Thyroid gland (tissue), 4 donors: ENCODE measurements around the gene TMEM154. TPM values are rescaled to one million over a fixed set of nuclear protein-coding genes. Genes with fewer than 3 reads are reported as not detected.

Experiments
- DNase-seq, 2 donors: peaks; one replicate each; pipeline ENCODE4 v3.0.0-alpha.2; 2019
- H3K27ac ChIP-seq, 3 donors: fragments of 200-600 bp; sonication (generic); 1 replicate in 2 of 3; 2 replicates in 1 of 3; pipeline ENCODE4 v1.5.1; 2016 to 2019; ENCODE audit warnings: mild to moderate bottlenecking in 1 of 3, moderate library complexity in 1 of 3
- H3K27me3 ChIP-seq: fragments of 200-600 bp; sonication (generic); one replicate; pipeline ENCODE4 v1.5.1; 2019
- H3K36me3 ChIP-seq, 2 donors: fragments of 200-600 bp; sonication (generic); one replicate each; pipeline ENCODE4 v1.5.1; 2016 to 2019
- H3K4me1 ChIP-seq, 2 donors: fragments of 200-600 bp; sonication (generic); one replicate each; pipeline ENCODE4 v1.5.1; 2017 to 2019
- H3K4me3 ChIP-seq, 3 donors: fragments of 200-600 bp; sonication (generic); replicated peaks in 1 of 3; 1 replicate in 2 of 3; 2 replicates in 1 of 3; pipeline ENCODE4 v1.5.1; 2016; ENCODE audit warnings: mild to moderate bottlenecking in 1 of 3
- H3K9me3 ChIP-seq: fragments of 200-600 bp; sonication (generic); one replicate; pipeline ENCODE4 v1.5.1; 2017
- CTCF ChIP-seq, 6 experiments: fragments of 200-600 bp in 3 of 6; fragments of 450-650 bp in 3 of 6; sonication (generic) in 3 of 6; IDR thresholded peaks; one replicate each; pipeline ENCODE4 v1.5.1; 2016 to 2019; ENCODE audit warnings: antibody characterized with exemption in 6 of 6, mild to moderate bottlenecking in 2 of 6, inconsistent platforms in 1 of 6, moderate library complexity in 1 of 6
- POLR2A ChIP-seq, 2 donors: fragments of 450-650 bp; IDR thresholded peaks; one replicate each; pipeline ENCODE4 v1.6.1; 2017; ENCODE audit warnings: antibody characterized with exemption in 2 of 2, mild to moderate bottlenecking in 2 of 2, moderate library complexity in 1 of 2
- WGBS, 2 donors: methylation state at CpG; one replicate each; pipeline ENCODE4 v1.1.5; 2017; 5-methylcytosine and 5-hydroxymethylcytosine counted together
- intact Hi-C: fragments of 100-400 bp; cut with DNase I; formaldehyde crosslinking; loops from one replicate; pipeline ENCODE4 v1.15.1; 2023
- total RNA-seq, 4 donors: library from RNA; depleted of rRNA; stranded (reverse); fragments of >200 nt; gene quantifications; one replicate each; pipeline ENCODE4 v1.2.3, GENCODE V29; 2016

The TMEM154 gene
- total RNA-seq, 4 donors from 2014 or later = 0.22 to 1.6 (median 0.42) TPM

- TF ChIP-seq CTCF (IDR thresholded peaks at IDR 0.05) (no peak), POLR2A (IDR thresholded peaks at IDR 0.05) (no peak)
- Histone ChIP-seq H3K27ac (no peak overlapping the region), H3K4me3 (no peak overlapping the region), H3K4me1 (no peaks in the 10 kb centered on the region), H3K9me3 (no peaks in the 10 kb centered on the region), H3K27me3 (no peaks in the 10 kb centered on the region), H3K36me3 (no peaks in the 10 kb centered on the region)
- intact Hi-C loops = no loop called here
- DNase-seq = no peak
- WGBS, 2 donors = 49 to 61% methylated on average over 3 of the region's 3 CpGs
Observed at GRCh38 chr4:152633118-152633517, 46.7 kb downstream of the TMEM154 start.

- no peak for DNase-seq
- Histone ChIP-seq H3K27ac (no peak overlapping the region), H3K27me3 (no peaks in the 10 kb centered on the region), H3K4me3 (no peak overlapping the region), H3K36me3 (no peaks in the 10 kb centered on the region), H3K9me3 (no peaks in the 10 kb centered on the region), H3K4me1 (no peaks in the 10 kb centered on the region)
- TF ChIP-seq CTCF (IDR thresholded peaks at IDR 0.05) (no peak), POLR2A (IDR thresholded peaks at IDR 0.05) (no peak)
- intact Hi-C loops = no loop called here
- WGBS, 2 donors = 66 to 68% methylated on average over 1 of the region's 1 CpG
Observed at GRCh38 chr4:152630324-152630723, 49.5 kb downstream of the TMEM154 start.

DNA sequence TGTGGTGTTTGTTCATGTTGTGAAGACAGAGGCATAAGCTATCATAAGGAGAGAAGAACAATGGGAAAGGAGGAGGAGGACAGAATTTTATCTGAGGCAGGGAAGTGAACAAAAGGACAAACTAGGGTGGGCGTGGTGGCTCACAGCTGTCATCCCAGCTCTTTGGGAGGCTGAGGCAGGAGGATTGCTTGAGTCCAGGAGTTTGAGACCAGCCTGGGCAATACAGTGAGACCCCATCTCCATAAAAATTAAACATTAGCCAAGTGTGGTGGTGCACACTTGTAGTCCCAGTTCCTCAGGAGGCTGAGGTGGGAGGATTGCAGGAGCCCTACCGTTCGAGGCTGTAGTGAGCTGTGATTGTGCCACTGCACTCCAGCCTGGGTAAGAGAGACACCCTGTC lies 49.9 kb downstream of the TMEM154 start:
- no peaks in the 10 kb centered on the region for H3K4me1 ChIP-seq
- DNase-seq = no peak
- TF ChIP-seq CTCF (IDR thresholded peaks at IDR 0.05) = no peak
- no peak for TF ChIP-seq POLR2A (IDR thresholded peaks at IDR 0.05)
- no peak overlapping the region for H3K27ac ChIP-seq
- intact Hi-C loops = no loop called here
- WGBS, 2 donors = 97 to 99% methylated on average over 3 of the region's 3 CpGs
- no peaks in the 10 kb centered on the region for H3K27me3 ChIP-seq
- H3K9me3 ChIP-seq = no peaks in the 10 kb centered on the region
- no peaks in the 10 kb centered on the region for H3K36me3 ChIP-seq
- H3K4me3 ChIP-seq = no peak overlapping the region

- H3K36me3 ChIP-seq = no peaks in the 10 kb centered on the region
- H3K4me1 ChIP-seq = no peaks in the 10 kb centered on the region
- WGBS, 2 donors = 81 to 82% methylated on average over 5 of the region's 5 CpGs
- intact Hi-C loops = no loop called here
- no peaks in the 10 kb centered on the region for H3K27me3 ChIP-seq
- TF ChIP-seq CTCF (IDR thresholded peaks at IDR 0.05) (no peak), POLR2A (IDR thresholded peaks at IDR 0.05) (no peak)
- H3K27ac ChIP-seq = no peak overlapping the region
- H3K9me3 ChIP-seq = no peaks in the 10 kb centered on the region
- H3K4me3 ChIP-seq = no peak overlapping the region
- peak in 1 of 2 donors; percentile 11 for DNase-seq
Observed at GRCh38 chr4:152628128-152628527, 51.7 kb downstream of the TMEM154 start.

GRCh38 chr4:152626790-152627189 lies 53.0 kb downstream of the TMEM154 start:
- no peak overlapping the region for H3K27ac ChIP-seq
- intact Hi-C loops = no loop called here
- WGBS, 2 donors = 78 to 79% methylated on average over 2 of the region's 2 CpGs
- no peaks in the 10 kb centered on the region for H3K27me3 ChIP-seq
- no peak for DNase-seq
- H3K4me1 ChIP-seq = no peaks in the 10 kb centered on the region
- no peaks in the 10 kb centered on the region for H3K9me3 ChIP-seq
- no peak overlapping the region for H3K4me3 ChIP-seq
- H3K36me3 ChIP-seq = no peaks in the 10 kb centered on the region
- TF ChIP-seq POLR2A (IDR thresholded peaks at IDR 0.05) (no peak), CTCF (IDR thresholded peaks at IDR 0.05) (no peak)
